22Rv1 (cell line): ENCODE results near the gene MEGF11.

ENCODE experiments used
- CTCF ChIP-seq: fragments of 450-650 bp; IDR thresholded peaks from 2 replicates; pipeline ENCODE4 v1.5.1; 2017; ENCODE audit warnings: mild to moderate bottlenecking
- ZFX ChIP-seq: fragments of 450-650 bp; IDR thresholded peaks from 2 replicates; pipeline ENCODE4 v1.6.1; 2017; ENCODE audit warnings: antibody characterized with exemption, borderline replicate concordance

- no peak for TF ChIP-seq CTCF
- no peak for TF ChIP-seq ZFX
Observed at GRCh38 chr15:66284271-66284670, 30.7 kb upstream of the MEGF11 start.
